Large intestine (tissue), 3 donors: ENCODE results near the gene CCDC51. TPM values are rescaled to one million over a fixed set of nuclear protein-coding genes. Genes with fewer than 3 reads are reported as not detected.

Experiments
- DNase-seq, 2 donors: peaks; one replicate each; pipeline versions ENCODE4 v3.0.0 to v3.0.0-alpha.2; 2013
- H3K27ac ChIP-seq: one replicate; pipeline ENCODE4 v1.5.1; 2013; ENCODE audit warnings: low read length
- H3K27me3 ChIP-seq: 2 replicates; pipeline ENCODE4 v1.6.1; 2013; ENCODE audit warnings: low read length; ENCODE audit not compliant: control insufficient read depth, insufficient read depth
- H3K36me3 ChIP-seq: 2 replicates; pipeline ENCODE4 v1.6.1; 2013; ENCODE audit warnings: low read length; ENCODE audit not compliant: control insufficient read depth, insufficient read depth
- H3K4me1 ChIP-seq: one replicate; pipeline ENCODE4 v1.6.1; 2013; ENCODE audit warnings: low read length; ENCODE audit not compliant: control insufficient read depth, insufficient read depth
- H3K4me3 ChIP-seq: one replicate; pipeline ENCODE4 v1.5.1; 2013; ENCODE audit warnings: low read length
- H3K9me3 ChIP-seq: one replicate; pipeline ENCODE4 v1.6.1; 2013; ENCODE audit warnings: mild to moderate bottlenecking, low read depth, low read length, moderate library complexity; ENCODE audit not compliant: control insufficient read depth
- WGBS: methylation state at CpG from one replicate; pipeline ENCODE4 v1.1.5; 2013; ENCODE audit warnings: low lambda C conversion rate; ENCODE audit not compliant: insufficient coverage; 5-methylcytosine and 5-hydroxymethylcytosine counted together
- polyA plus RNA-seq: library from polyadenylated mRNA; unstranded; fragments of 120-200 nt; gene quantifications from one replicate; pipeline ENCODE4 v1.2.1, GENCODE V29; 2013

CCDC51 gene
- polyA plus RNA-seq, 1 donor = 19.0 TPM

DNA sequence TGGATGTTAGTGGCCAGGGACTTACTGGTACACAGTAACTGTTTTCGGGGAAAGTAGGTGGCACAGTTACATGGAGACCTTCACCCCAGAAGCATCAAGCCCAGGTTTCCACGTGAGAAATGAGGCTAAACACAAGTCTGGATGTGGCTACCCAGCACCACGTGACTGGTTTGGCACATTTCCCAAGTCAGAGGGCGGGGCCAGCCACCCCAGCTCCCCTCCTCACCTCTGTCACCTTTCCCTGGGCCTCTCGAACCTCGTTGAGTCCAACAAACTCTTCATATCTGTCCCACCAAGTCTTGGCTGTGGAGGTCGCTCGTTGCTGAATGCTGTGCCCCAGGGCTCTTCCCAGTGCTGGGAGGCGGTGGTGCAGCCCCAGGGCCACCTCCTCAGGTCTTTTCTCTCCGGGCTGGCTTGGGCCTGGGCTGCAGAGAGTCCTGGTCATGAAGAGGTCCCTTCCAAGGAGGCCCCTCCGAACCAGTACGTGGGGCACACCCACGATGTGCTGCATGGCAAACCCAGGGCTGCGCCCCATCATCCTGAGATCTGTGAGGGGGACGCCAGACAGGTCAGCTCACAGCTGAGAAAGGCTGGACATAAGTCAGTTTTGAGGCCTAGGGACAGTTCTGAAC, 5.2 kb downstream of the CCDC51 start:
- Histone ChIP-seq H3K27me3 (no peaks in the 10 kb centered on the region), H3K27ac (peak overlapping the region; percentile 94), H3K4me3 (no peak overlapping the region), H3K9me3 (no peaks in the 10 kb centered on the region), H3K4me1 (peaks cover 62% of the 10 kb centered on the region), H3K36me3 (peaks cover 15% of the 10 kb centered on the region)
- DNase-seq = peak; percentile 52 to 73
- no CpG with 5 or more reads among the region's 15 CpGs for WGBS

DNA sequence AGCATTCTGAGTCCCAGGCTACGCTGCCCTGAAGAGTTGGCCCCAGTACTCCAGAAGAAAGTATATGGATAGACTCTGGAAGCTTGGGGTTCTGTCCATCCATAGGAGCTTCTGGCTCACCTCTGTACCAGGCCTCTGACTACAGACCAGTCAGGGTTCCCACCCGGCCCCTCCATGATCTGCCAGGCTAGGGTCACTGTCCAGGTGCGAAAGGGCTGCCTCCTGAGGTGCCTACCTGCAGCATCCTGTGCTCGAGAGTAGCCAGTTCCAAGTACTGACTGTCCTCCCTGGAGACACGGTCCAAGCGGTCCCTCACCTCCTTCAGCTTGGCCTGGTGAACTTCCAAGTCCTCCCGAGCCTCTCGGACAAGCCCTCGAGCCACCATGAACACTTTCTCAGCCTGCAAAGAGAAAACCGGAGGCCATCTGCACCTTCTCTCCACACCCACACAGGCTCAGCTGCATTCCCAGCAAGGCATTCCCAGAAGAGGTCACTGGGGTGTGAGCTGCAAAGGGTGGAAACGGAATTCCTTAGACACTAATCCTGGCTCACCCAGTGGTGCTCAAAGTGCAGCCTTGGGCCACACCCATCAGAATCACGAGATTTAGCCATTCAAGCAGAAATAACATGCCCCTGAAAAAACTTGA, 6.3 kb downstream of the CCDC51 start:
- peak overlapping the region; percentile 36 for H3K4me3 ChIP-seq
- peaks cover 58% of the 10 kb centered on the region for H3K4me1 ChIP-seq
- no peaks in the 10 kb centered on the region for H3K27me3 ChIP-seq
- peak overlapping the region; percentile 94 for H3K27ac ChIP-seq
- DNase-seq = peak; percentile 91 to 96
- peaks cover 15% of the 10 kb centered on the region for H3K36me3 ChIP-seq
- no peaks in the 10 kb centered on the region for H3K9me3 ChIP-seq
- no CpG with 5 or more reads among the region's 12 CpGs for WGBS

DNA sequence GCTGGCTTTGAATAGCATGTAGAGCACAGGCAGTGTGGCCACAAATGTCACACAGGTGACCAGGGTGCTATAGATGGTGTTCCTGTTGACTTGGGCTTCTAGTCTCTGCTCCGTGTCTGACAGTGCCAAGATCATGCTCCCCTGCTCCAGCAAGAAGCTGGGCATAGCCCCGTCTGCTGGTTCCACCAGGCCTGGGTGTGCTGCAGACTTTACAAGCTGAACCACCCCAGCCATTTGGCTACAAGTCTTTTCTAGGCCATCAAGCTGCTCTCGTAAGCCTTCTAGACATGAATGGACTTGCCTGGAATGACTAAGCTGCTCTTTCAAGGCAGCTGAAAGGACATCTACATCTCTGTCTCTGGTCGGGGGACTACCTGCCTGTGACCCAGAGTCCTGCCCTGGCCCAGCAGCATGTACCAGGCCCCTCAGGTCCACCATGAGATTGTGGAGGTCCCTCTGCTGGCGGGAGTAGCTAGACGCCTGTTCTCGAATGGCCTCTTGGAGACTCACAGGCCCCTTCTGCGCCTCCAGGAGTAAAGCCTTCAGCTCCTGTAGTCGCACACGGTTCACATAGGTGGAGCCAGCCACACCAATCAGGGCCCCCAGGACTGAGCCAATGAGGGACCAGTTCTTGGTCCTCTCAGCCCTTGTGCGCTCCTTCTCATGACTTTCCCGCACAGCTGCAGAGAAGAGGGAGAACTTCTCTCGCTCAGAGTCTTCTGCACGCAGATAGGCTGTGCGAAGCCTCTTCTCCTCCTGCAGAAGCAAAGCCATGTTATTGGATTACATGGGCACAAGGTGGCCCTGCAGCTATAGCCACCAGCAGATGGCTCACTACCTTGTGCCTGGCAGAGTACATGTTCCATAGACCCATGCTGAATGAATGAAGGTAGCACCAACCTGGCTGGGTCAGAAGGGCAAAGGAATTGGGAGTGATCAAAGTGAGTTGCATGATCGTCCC, 7.2 kb downstream of the CCDC51 start:
- peaks cover 66% of the 10 kb centered on the region for H3K4me1 ChIP-seq
- H3K36me3 ChIP-seq = peaks cover 15% of the 10 kb centered on the region
- peak in 1 of 2 donors; percentile 48 for DNase-seq
- no CpG with 5 or more reads among the region's 16 CpGs for WGBS
- H3K9me3 ChIP-seq = no peaks in the 10 kb centered on the region
- no peaks in the 10 kb centered on the region for H3K27me3 ChIP-seq
- H3K4me3 ChIP-seq = peak overlapping the region; percentile 36
- peak overlapping the region; percentile 94 for H3K27ac ChIP-seq

DNA sequence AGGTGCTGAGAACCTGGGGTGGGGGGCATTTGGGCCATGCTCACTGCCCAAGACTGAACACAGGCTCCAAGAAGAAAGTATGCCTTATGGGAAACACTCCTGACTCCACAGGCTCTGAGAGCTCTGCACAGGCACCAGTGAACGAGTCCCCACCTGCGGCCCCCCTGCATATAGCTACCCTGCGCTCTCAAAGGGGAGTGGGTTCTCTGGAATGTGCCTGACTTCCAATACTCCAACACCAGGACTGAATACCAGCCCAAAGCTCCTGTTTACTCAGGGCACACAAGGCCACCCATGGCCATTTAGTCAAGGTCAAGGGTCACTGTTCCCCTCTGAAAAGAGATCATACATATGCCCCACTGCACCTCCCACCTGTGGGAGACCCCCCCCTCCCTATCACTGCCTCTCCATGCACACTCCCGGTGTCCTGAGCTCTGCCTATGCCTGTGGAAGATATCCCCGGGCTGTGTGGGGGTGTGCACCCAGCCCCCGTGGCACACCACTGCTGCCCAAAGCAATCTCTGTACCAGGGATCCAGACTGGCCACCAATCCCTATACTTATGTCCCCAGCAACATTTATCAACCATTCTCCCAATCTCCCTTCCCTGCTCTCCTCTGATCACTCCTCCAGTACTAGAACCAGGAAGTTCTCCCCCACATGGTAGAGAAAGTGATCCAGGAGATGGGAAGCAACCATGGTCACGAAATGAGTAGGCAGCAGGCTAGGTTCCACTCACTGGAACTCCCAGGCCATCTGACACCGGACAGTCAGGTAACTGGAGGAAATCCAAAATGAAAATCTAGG, 8.5 kb downstream of the CCDC51 start:
- DNase-seq = peak in 1 of 2 donors; percentile 31
- Histone ChIP-seq H3K9me3 (no peaks in the 10 kb centered on the region), H3K36me3 (peaks cover 15% of the 10 kb centered on the region), H3K4me1 (peaks cover 78% of the 10 kb centered on the region), H3K4me3 (no peak overlapping the region), H3K27me3 (no peaks in the 10 kb centered on the region), H3K27ac (peak overlapping the region; percentile 94)
- WGBS = no CpG with 5 or more reads among the region's 8 CpGs

DNA sequence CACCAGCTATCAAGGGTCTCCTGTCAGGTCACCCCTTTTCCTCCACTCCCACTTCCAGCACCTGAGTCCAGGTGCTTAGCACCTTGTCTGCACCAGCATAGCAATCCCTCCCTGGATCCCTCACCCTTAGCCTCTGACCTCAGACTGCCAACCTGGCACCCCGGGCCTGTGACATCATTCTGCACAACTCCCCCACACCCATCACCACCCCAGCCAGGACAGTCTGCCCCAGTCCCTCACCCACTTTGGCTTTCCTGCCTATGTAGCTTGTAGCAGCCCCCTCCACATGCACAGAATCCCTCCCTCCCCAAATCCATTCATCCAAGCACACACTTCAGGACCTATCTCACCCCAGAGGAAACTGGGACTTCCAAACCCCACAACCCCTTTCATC, 9.2 kb downstream of the CCDC51 start:
- peak overlapping the region; percentile 94 for H3K27ac ChIP-seq
- no peak overlapping the region for H3K4me3 ChIP-seq
- WGBS = no CpG with 5 or more reads among the region's 1 CpG
- peaks cover 15% of the 10 kb centered on the region for H3K36me3 ChIP-seq
- no peaks in the 10 kb centered on the region for H3K27me3 ChIP-seq
- H3K9me3 ChIP-seq = no peaks in the 10 kb centered on the region
- H3K4me1 ChIP-seq = peaks cover 83% of the 10 kb centered on the region
- DNase-seq = peak in 1 of 2 donors; percentile 28

DNA sequence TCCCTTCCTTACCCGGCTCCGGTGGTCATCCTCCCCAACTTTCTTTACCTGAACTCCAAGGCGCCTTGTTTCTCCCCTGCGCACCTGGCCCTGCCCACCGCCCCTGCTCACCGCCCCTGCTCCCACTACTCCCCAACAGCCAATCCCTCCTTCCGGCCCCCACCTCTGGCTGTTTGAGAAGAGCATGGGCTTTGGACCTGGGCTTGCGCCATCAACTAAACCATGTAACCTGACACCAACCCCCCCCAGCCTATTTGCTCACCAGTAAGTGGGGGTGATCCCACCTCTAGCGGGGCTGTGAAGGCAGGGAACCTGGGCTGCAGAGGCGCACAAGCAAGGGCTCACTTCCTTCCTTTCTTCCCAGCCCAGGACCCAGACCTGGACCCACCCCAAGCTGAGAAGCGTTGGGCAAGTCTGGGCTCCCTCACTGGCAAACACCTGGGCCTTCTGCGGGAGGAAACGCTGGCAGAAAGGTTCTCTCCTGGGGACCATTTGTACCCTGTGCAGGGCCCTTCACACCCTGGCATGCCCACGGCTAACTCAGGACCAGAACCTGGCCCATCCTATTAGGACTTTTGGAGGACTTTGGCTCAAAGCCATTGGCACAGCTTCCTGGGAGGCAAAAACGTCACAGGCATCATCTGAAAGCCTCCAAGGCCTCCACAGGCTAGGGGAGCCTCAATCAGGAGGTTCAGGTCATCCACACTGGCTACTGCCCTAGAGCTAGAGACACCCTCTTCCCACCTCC, 9.8 kb downstream of the CCDC51 start, which contains the start of gene PLXNB1:
Gene PLXNB1, minus strand, starts transcription at position 127 of the 748 bp plus-strand sequence. CDS start 5,475 bp downstream, outside the sequence.
- H3K9me3 ChIP-seq = peaks cover 3% of the 10 kb centered on the region
- WGBS = no CpG with 5 or more reads among the region's 15 CpGs
- peak; percentile 94 to 98 for DNase-seq
- peak within 1 kb of the TSS; percentile 94 for H3K27ac ChIP-seq
- H3K36me3 ChIP-seq = peaks cover 15% of the 10 kb centered on the region
- H3K4me1 ChIP-seq = peaks cover 83% of the 10 kb centered on the region
- no peaks in the 10 kb centered on the region for H3K27me3 ChIP-seq
- peak within 1 kb of the TSS; percentile 83 for H3K4me3 ChIP-seq

DNA sequence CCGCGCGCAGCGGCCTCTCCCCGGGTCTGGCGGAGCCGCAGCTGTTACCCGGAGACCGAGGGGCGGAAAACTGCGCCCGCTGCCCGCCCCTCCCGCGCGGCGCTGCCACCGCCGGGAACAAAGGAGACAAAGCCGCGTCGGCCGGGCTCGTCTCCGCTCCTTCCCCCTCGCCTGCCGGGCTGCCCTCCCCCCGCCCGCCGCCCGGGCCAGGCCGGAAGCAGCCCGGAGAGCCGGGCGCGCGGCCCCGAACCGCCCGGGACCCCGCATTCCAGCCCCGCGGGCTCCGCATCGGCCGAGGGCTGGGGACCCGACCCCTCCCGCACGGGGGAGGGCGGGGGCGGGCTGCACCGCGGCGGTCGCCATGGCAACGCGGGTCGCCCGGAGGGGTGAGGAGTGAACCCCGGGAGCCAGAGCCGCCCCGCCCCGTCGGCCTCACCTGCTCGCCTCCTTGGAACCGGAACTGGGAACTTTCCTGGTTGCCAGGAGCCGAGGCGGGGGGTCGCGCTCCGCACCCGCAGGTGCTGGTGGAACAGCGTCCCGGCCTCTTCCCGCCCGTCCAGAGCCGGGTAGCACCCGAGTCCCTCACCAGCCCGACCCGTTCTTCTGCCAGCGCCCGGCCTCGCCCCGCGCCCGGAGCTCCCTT, 10.5 kb downstream of the CCDC51 start:
- peak; percentile 59 to 87 for DNase-seq
- Histone ChIP-seq H3K36me3 (peaks cover 20% of the 10 kb centered on the region), H3K27ac (peak overlapping the region; percentile 94), H3K4me3 (peak overlapping the region; percentile 83), H3K9me3 (peaks cover 3% of the 10 kb centered on the region), H3K4me1 (peaks cover 83% of the 10 kb centered on the region), H3K27me3 (no peaks in the 10 kb centered on the region)
- no CpG with 5 or more reads among the region's 86 CpGs for WGBS

DNA sequence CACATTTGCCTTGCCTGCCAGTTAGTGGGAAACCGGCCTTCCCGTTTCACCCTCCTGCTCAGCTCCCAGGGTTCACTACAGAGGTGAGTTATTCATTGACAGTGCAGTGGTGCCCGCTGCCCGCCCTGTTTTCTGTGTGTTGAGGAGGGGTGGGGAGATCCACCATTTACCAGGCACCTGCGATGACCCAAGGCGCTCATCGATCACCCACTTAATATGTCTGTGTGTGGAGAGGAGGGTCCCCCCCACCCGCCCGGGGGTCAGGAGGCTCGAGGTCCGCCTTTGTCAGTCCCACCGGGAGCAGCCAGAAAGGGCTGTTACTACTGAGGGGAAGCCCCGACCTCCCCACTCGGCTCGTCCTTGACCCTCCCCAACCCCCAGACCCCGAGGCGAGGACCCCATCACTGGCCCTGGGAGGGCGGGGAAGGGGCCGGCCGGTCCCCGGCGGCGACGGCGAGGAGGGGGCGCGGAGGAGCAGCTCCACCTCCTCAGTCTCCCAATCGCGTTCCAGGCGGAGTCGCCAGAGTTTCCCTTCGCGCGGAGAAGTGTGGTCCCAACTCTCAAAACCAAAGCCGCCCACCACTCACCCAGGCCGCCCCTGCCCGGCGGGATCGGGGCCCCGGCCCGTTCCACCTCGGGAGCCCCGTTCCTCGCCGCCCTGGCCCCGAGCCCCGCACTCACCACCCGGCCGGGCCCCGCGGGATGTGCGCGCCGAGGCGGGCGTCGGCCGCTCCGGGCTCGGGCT, 11.2 kb downstream of the CCDC51 start:
- Histone ChIP-seq H3K27ac (peak overlapping the region; percentile 94), H3K4me3 (peak overlapping the region; percentile 83), H3K36me3 (peaks cover 26% of the 10 kb centered on the region), H3K4me1 (peaks cover 80% of the 10 kb centered on the region), H3K27me3 (no peaks in the 10 kb centered on the region), H3K9me3 (peaks cover 3% of the 10 kb centered on the region)
- no CpG with 5 or more reads among the region's 60 CpGs for WGBS
- DNase-seq = peak; percentile 65 to 84
